HG03175 (cell line): ENCODE data around the gene KCNIP4.

Source experiments
- ATAC-seq: cut with Tn5 transposase; IDR thresholded peaks from one replicate; pipeline ENCODE4 v1.9.1; 2021; ENCODE audit warnings: mild to moderate bottlenecking, moderate library complexity; ENCODE audit not compliant: unreplicated experiment

The KCNIP4 gene

GRCh38 chr4:21476757-21477156 is 471.8 kb downstream of the KCNIP4 start:
- ATAC-seq, result no peak

- no peak for ATAC-seq
These were observed 474.4 kb downstream of the KCNIP4 start for GRCh38 chr4:21474195-21474594.

GRCh38 chr4:21470535-21470934 is 478.0 kb downstream of the KCNIP4 start:
- ATAC-seq, result no peak

- ATAC-seq, result no peak
These were observed 478.9 kb downstream of the KCNIP4 start for GRCh38 chr4:21469438-21470300.

GRCh38 chr4:21467551-21467950 is 481.0 kb downstream of the KCNIP4 start:
- ATAC-seq, result no peak

GRCh38 chr4:21457086-21457840 is 491.3 kb downstream of the KCNIP4 start:
- no peak for ATAC-seq

- no peak for ATAC-seq
These were observed 493.7 kb downstream of the KCNIP4 start for GRCh38 chr4:21454831-21455230.

GRCh38 chr4:21454201-21454600 is 494.4 kb downstream of the KCNIP4 start:
- no peak for ATAC-seq

- no peak for ATAC-seq
These were observed 495.6 kb downstream of the KCNIP4 start for GRCh38 chr4:21452931-21453330.

GRCh38 chr4:21451032-21451431 is 497.5 kb downstream of the KCNIP4 start:
- ATAC-seq, result no peak

- ATAC-seq, result no peak
These were observed 498.2 kb downstream of the KCNIP4 start for GRCh38 chr4:21450331-21450730.

GRCh38 chr4:21447301-21448054 is 501.1 kb downstream of the KCNIP4 start:
- no peak for ATAC-seq

- no peak for ATAC-seq
These were observed 528.4 kb downstream of the KCNIP4 start for GRCh38 chr4:21420166-21420565.

GRCh38 chr4:21415728-21416127 is 532.8 kb downstream of the KCNIP4 start:
- no peak for ATAC-seq

- no peak for ATAC-seq
These were observed 534.7 kb downstream of the KCNIP4 start for GRCh38 chr4:21413807-21414370.

- ATAC-seq, result no peak
These were observed 537.5 kb downstream of the KCNIP4 start for GRCh38 chr4:21411086-21411485.

- no peak for ATAC-seq
These were observed 538.2 kb downstream of the KCNIP4 start for GRCh38 chr4:21410372-21410771.

- no peak for ATAC-seq
These were observed 560.9 kb downstream of the KCNIP4 start for GRCh38 chr4:21387683-21388082.

GRCh38 chr4:21386166-21386780 is 562.3 kb downstream of the KCNIP4 start:
- no peak for ATAC-seq

- ATAC-seq, result no peak
These were observed 562.9 kb downstream of the KCNIP4 start for GRCh38 chr4:21385706-21386105.

GRCh38 chr4:21384609-21385008 is 564.0 kb downstream of the KCNIP4 start:
- no peak for ATAC-seq
